Midbrain (tissue), 1 donor: ENCODE data around the gene SUGCT.

ENCODE experiments used
- DNase-seq: peaks from one replicate; lab custom pipeline; 2025; lab: John Stamatoyannopoulos, UW

SUGCT gene

GRCh38 chr7:40526951-40527715 lies 392.3 kb downstream of the SUGCT start:
- no peak for DNase-seq

GRCh38 chr7:40527723-40528122 lies 392.9 kb downstream of the SUGCT start:
- DNase-seq, result no peak

GRCh38 chr7:40530292-40530691 lies 395.5 kb downstream of the SUGCT start:
- DNase-seq, result no peak

GRCh38 chr7:40531956-40532355 lies 397.2 kb downstream of the SUGCT start:
- no peak for DNase-seq

- DNase-seq, result no peak
These were observed 400.9 kb downstream of the SUGCT start for GRCh38 chr7:40535678-40536077.

- DNase-seq, result no peak
These were observed 401.6 kb downstream of the SUGCT start for GRCh38 chr7:40536421-40536820.

GRCh38 chr7:40538281-40538680 lies 403.5 kb downstream of the SUGCT start:
- no peak for DNase-seq

GRCh38 chr7:40541336-40541735 lies 406.5 kb downstream of the SUGCT start:
- no peak for DNase-seq

- no peak for DNase-seq
These were observed 408.4 kb downstream of the SUGCT start for GRCh38 chr7:40542982-40543741.

- no peak for DNase-seq
These were observed 409.5 kb downstream of the SUGCT start for GRCh38 chr7:40544221-40544723.

- no peak for DNase-seq
These were observed 410.1 kb downstream of the SUGCT start for GRCh38 chr7:40544871-40545303.

- DNase-seq, result no peak
These were observed 410.9 kb downstream of the SUGCT start for GRCh38 chr7:40545739-40546138.

GRCh38 chr7:40546616-40547501 lies 412.1 kb downstream of the SUGCT start:
- no peak for DNase-seq

- no peak for DNase-seq
These were observed 414.7 kb downstream of the SUGCT start for GRCh38 chr7:40549372-40550039.

- DNase-seq, result no peak
These were observed 417.1 kb downstream of the SUGCT start for GRCh38 chr7:40551685-40552576.

- DNase-seq, result no peak
These were observed 425.9 kb downstream of the SUGCT start for GRCh38 chr7:40560672-40561071.

GRCh38 chr7:40566879-40567278 lies 432.1 kb downstream of the SUGCT start:
- DNase-seq, result no peak

- no peak for DNase-seq
These were observed 434.5 kb downstream of the SUGCT start for GRCh38 chr7:40569326-40569725.

- peak; percentile 2 for DNase-seq
These were observed 435.4 kb downstream of the SUGCT start for GRCh38 chr7:40570223-40570622.

GRCh38 chr7:40571796-40572195 lies 437.0 kb downstream of the SUGCT start:
- no peak for DNase-seq
